H1 (cell line): ENCODE results near the gene MAPKAP1. TPM values are rescaled to one million over a fixed set of nuclear protein-coding genes. Genes with fewer than 3 reads are reported as not detected.

ENCODE experiments used
- CTCF ChIA-PET: fragments of 300-600 bp; sonication (Branson Sonifier 250); formaldehyde crosslinking; loops from one replicate; lab custom pipeline; 2021; ENCODE audit not compliant: partially characterized antibody; lab: Charles Lee
- POLR2A ChIA-PET: fragments of 300-600 bp; sonication (Branson Sonifier 250); formaldehyde crosslinking; loops from one replicate; lab custom pipeline; 2021; ENCODE audit warnings: inconsistent platforms; ENCODE audit not compliant: partially characterized antibody; lab: Charles Lee
- DNase-seq, 2 experiments: peaks; one replicate each; pipeline versions ENCODE4 v3.0.0 to v3.0.0-alpha.2; 2010 to 2022; ENCODE audit warnings: low spot score in 2 of 2, low read depth in 1 of 2, mixed read lengths in 1 of 2
- FAIRE-seq: peaks from 2 replicates; lab custom pipeline; 2011; peaks lifted over from hg19 to GRCh38; lab: Jason Lieb, UNC
- H2AFZ ChIP-seq: 2 replicates; pipeline ENCODE4 v1.8.1; 2012; ENCODE audit warnings: low read length, inconsistent platforms
- H2AK5ac ChIP-seq: 2 replicates; pipeline ENCODE4 v1.6.1; 2013; ENCODE audit warnings: low read depth, low read length
- H2BK120ac ChIP-seq: replicated peaks from 2 replicates; pipeline ENCODE3; 2013; ENCODE audit warnings: low read depth, low read length, inconsistent platforms
- H2BK12ac ChIP-seq: 2 replicates; pipeline ENCODE4 v1.6.1; 2013; ENCODE audit warnings: low read depth, low read length
- H2BK15ac ChIP-seq: 2 replicates; pipeline ENCODE4 v1.6.1; 2013; ENCODE audit warnings: low read length
- H2BK20ac ChIP-seq: 2 replicates; pipeline ENCODE4 v1.6.1; 2013; ENCODE audit warnings: low read length
- H2BK5ac ChIP-seq: 2 replicates; pipeline ENCODE4 v1.6.1; 2013; ENCODE audit warnings: low read depth, low read length
- H3K14ac ChIP-seq: 2 replicates; pipeline ENCODE4 v1.6.1; 2013; ENCODE audit warnings: inconsistent platforms; ENCODE audit not compliant: insufficient read length
- H3K18ac ChIP-seq: 2 replicates; pipeline ENCODE4 v1.6.1; 2013; ENCODE audit warnings: low read length; ENCODE audit errors: extremely low read depth
- H3K23ac ChIP-seq: 2 replicates; pipeline ENCODE4 v1.6.1; 2013; ENCODE audit warnings: inconsistent platforms; ENCODE audit not compliant: insufficient read length
- H3K23me2 ChIP-seq: 2 replicates; pipeline ENCODE4 v1.6.1; 2013; ENCODE audit warnings: low read depth, low read length
- H3K27ac ChIP-seq: 2 replicates; pipeline ENCODE4 v1.6.1; 2011; ENCODE audit warnings: low read depth, low read length, inconsistent platforms
- H3K27me3 ChIP-seq, 4 experiments: replicated peaks in 1 of 4; 1 replicate in 1 of 4; 2 replicates in 3 of 4; pipeline versions ENCODE4 v1.6.1 to v1.8.1; 2011 to 2013; ENCODE audit warnings: low read length in 3 of 4, mild to moderate bottlenecking in 3 of 4, inconsistent platforms in 2 of 4, mixed read lengths in 2 of 4, moderate library complexity in 1 of 4; ENCODE audit not compliant: control insufficient read depth in 3 of 4, insufficient read depth in 3 of 4; ENCODE audit errors: extremely low read depth in 1 of 4
- H3K36me3 ChIP-seq, 4 experiments: 2 replicates each; pipeline versions ENCODE4 v1.6.1 to v1.8.1; 2011 to 2013; ENCODE audit warnings: mild to moderate bottlenecking in 4 of 4, low read length in 3 of 4, moderate library complexity in 2 of 4, control low read depth in 1 of 4, inconsistent platforms in 1 of 4; ENCODE audit not compliant: insufficient read depth in 4 of 4, control insufficient read depth in 2 of 4
- H3K4ac ChIP-seq: replicated peaks from 2 replicates; pipeline ENCODE3; 2013; ENCODE audit warnings: low read length, low read depth, mixed read lengths, inconsistent platforms; ENCODE audit not compliant: insufficient read length
- H3K4me1 ChIP-seq, 4 experiments: replicated peaks in 1 of 4; 1 replicate in 1 of 4; 2 replicates in 3 of 4; pipeline versions ENCODE4 v1.6.1 to v1.8.1; 2011 to 2013; ENCODE audit warnings: low read length in 3 of 4, inconsistent platforms in 2 of 4, mixed read lengths in 1 of 4; ENCODE audit not compliant: insufficient read depth in 4 of 4, control insufficient read depth in 3 of 4
- H3K4me2 ChIP-seq, 2 experiments: 2 replicates each; pipeline versions ENCODE4 v1.6.1 to v1.8.1; 2011 to 2013; ENCODE audit warnings: low read depth in 2 of 2, low read length in 2 of 2, control low read depth in 1 of 2, inconsistent platforms in 1 of 2, mild to moderate bottlenecking in 1 of 2; ENCODE audit not compliant: insufficient read depth in 1 of 2
- H3K4me3 ChIP-seq, 4 experiments: fragments of 200-600, 300-600 bp in 1 of 4; sonication (generic), shearing (Covaris generic), sonication (Bioruptor Twin) in 1 of 4; 2 replicates each; pipeline versions ENCODE4 v1.5.1 to v1.8.1; 2011 to 2016; ENCODE audit warnings: low read length in 4 of 4, low read depth in 3 of 4, control low read depth in 2 of 4, inconsistent platforms in 2 of 4, mild to moderate bottlenecking in 2 of 4, mixed read lengths in 1 of 4, moderate library complexity in 1 of 4; ENCODE audit not compliant: insufficient read depth in 2 of 4; ENCODE audit errors: extremely low read depth in 1 of 4
- H3K56ac ChIP-seq: replicated peaks from 2 replicates; pipeline ENCODE3; 2013; ENCODE audit warnings: low read depth, mild to moderate bottlenecking, mixed read lengths, low read length, inconsistent platforms; ENCODE audit not compliant: insufficient read length
- H3K79me1 ChIP-seq: 2 replicates; pipeline ENCODE4 v1.6.1; 2013; ENCODE audit warnings: low read depth, low read length, control low read depth
- H3K79me2 ChIP-seq, 2 experiments: 2 replicates each; pipeline versions ENCODE4 v1.6.1 to v1.8.1; 2012 to 2013; ENCODE audit warnings: low read length in 2 of 2, mild to moderate bottlenecking in 2 of 2, inconsistent platforms in 1 of 2; ENCODE audit not compliant: insufficient read depth in 2 of 2, control insufficient read depth in 1 of 2
- H3K9ac ChIP-seq, 4 experiments: replicated peaks in 1 of 4; 1 replicate in 1 of 4; 2 replicates in 3 of 4; pipeline versions ENCODE4 v1.6.1 to v1.8.1; 2011 to 2013; ENCODE audit warnings: low read depth in 3 of 4, low read length in 3 of 4, control low read depth in 2 of 4, mild to moderate bottlenecking in 2 of 4, moderate library complexity in 2 of 4, inconsistent platforms in 1 of 4; ENCODE audit errors: extremely low read depth in 1 of 4
- H3K9me3 ChIP-seq, 2 experiments: 2 replicates each; pipeline versions ENCODE4 v1.6.1 to v1.8.1; 2012 to 2013; ENCODE audit warnings: mild to moderate bottlenecking in 2 of 2, moderate library complexity in 2 of 2, control low read depth in 1 of 2, inconsistent platforms in 1 of 2, low read depth in 1 of 2, low read length in 1 of 2, mixed read lengths in 1 of 2; ENCODE audit not compliant: insufficient read depth in 2 of 2
- H4K20me1 ChIP-seq, 2 experiments: replicated peaks in 1 of 2; 2 replicates each; pipeline versions ENCODE3 to v1.8.1; 2011 to 2013; ENCODE audit warnings: inconsistent platforms in 2 of 2, low read length in 2 of 2, mild to moderate bottlenecking in 1 of 2; ENCODE audit not compliant: insufficient read depth in 2 of 2, control insufficient read depth in 1 of 2
- H4K5ac ChIP-seq: 2 replicates; pipeline ENCODE4 v1.6.1; 2013; ENCODE audit warnings: low read length, low read depth, mixed read lengths, inconsistent platforms; ENCODE audit not compliant: insufficient read length
- H4K8ac ChIP-seq: 2 replicates; pipeline ENCODE4 v1.8.0; 2013; ENCODE audit warnings: mild to moderate bottlenecking, moderate library complexity, low read length, inconsistent platforms; ENCODE audit not compliant: insufficient read depth; ENCODE audit errors: extremely low read depth
- H4K91ac ChIP-seq: replicated peaks from 2 replicates; pipeline ENCODE3; 2013; ENCODE audit warnings: low read length, mixed read lengths, inconsistent platforms; ENCODE audit not compliant: insufficient read length
- CREB1 ChIP-seq: IDR thresholded peaks from 2 replicates; pipeline ENCODE4 v1.6.1; 2012; ENCODE audit warnings: inconsistent platforms
- EP300 ChIP-seq, 2 experiments: IDR thresholded peaks; 1 replicate in 1 of 2; 2 replicates in 1 of 2; pipeline ENCODE4 v1.6.1; 2011 to 2012; ENCODE audit warnings: low read depth in 2 of 2, low read length in 2 of 2, mild to moderate bottlenecking in 2 of 2, borderline replicate concordance in 1 of 2, inconsistent platforms in 1 of 2, moderate library complexity in 1 of 2
- GABPA ChIP-seq: IDR thresholded peaks from 2 replicates; pipeline ENCODE4 v1.6.1; 2011; ENCODE audit warnings: mild to moderate bottlenecking, low read length, moderate library complexity, borderline replicate concordance; ENCODE audit not compliant: insufficient read depth
- POLR2AphosphoS5 ChIP-seq: IDR thresholded peaks from 2 replicates; pipeline ENCODE4 v1.6.1; 2011; ENCODE audit warnings: low read depth, low read length
- RBBP5 ChIP-seq: IDR thresholded peaks from 2 replicates; pipeline ENCODE4 v1.7.1; 2012; ENCODE audit warnings: low read depth, mild to moderate bottlenecking, inconsistent platforms, low read length, moderate library complexity, borderline replicate concordance
- RFX5 ChIP-seq: IDR thresholded peaks from 2 replicates; pipeline ENCODE4 v1.6.1; 2011; ENCODE audit warnings: low read depth, low read length, improper control_type of control experiment, borderline replicate concordance
- RXRA ChIP-seq: IDR thresholded peaks from 2 replicates; pipeline ENCODE4 v1.6.1; 2011; ENCODE audit warnings: low read depth, mild to moderate bottlenecking, low read length, moderate library complexity; ENCODE audit not compliant: insufficient read depth
- SIN3A ChIP-seq, 2 experiments: IDR thresholded peaks in 1 of 2; conservative IDR thresholded peaks in 1 of 2; 2 replicates each; pipeline ENCODE4 v1.6.1; 2011 to 2012; ENCODE audit warnings: low read length in 2 of 2, improper control_type of control experiment in 1 of 2, low read depth in 1 of 2, mild to moderate bottlenecking in 1 of 2
- USF2 ChIP-seq: IDR thresholded peaks from 2 replicates; pipeline ENCODE4 v1.6.1; 2011; ENCODE audit warnings: low read length, improper control_type of control experiment
- ZNF274 ChIP-seq: IDR thresholded peaks from 2 replicates; pipeline ENCODE4 v1.7.0; 2012; ENCODE audit warnings: low read length, borderline replicate concordance; ENCODE audit errors: extremely low read depth
- WGBS, 2 experiments: shearing (Covaris generic) in 1 of 2; methylation state at CpG; one replicate each; pipeline versions ENCODE4 v1.1.6 to v1.1.7; 2013 to 2015; ENCODE audit warnings: low lambda C conversion rate in 2 of 2, mixed read lengths in 2 of 2, inconsistent platforms in 1 of 2, low coverage in 1 of 2, missing lambda C conversion rate in 1 of 2; ENCODE audit not compliant: insufficient replicate concordance in 2 of 2, insufficient coverage in 1 of 2, insufficient read length in 1 of 2; ENCODE audit errors: extremely low coverage in 1 of 2, missing lambda C conversion rate in 1 of 2; 5-methylcytosine and 5-hydroxymethylcytosine counted together
- polyA plus RNA-seq, 7 experiments: library from polyadenylated mRNA; depleted of rRNA in 3 of 7; stranded (reverse) in 5 of 7; unstranded in 2 of 7; fragments of >200 nt in 5 of 7; fragments of 200-250 nt in 2 of 7; gene quantifications; 1 replicate in 5 of 7; 2 replicates in 1 of 7; 4 replicates in 1 of 7; pipeline versions ENCODE4 v1.2.1 to v1.2.3, GENCODE V29; 2011 to 2013; ENCODE audit warnings: missing spikeins in 2 of 7, mixed read lengths in 2 of 7
- total RNA-seq: library from RNA; stranded (reverse); fragmentation: NEBNext Ultra II Directional; extraction: Animal tissue kit (Norgen Biotek cat#: 25700); gene quantifications from 2 replicates; pipeline ENCODE4 v1.2.1, GENCODE V29; 2021

The MAPKAP1 gene
- total and polyA plus RNA-seq, 2 of the 8 experiments (the other 6 are each of a cell fraction or from before 2014, with no cell fraction given): 79.2 to 140 TPM

- H4K8ac ChIP-seq: no peak overlapping the region
- H3K56ac ChIP-seq: no peak overlapping the region
- H4K5ac ChIP-seq: no peak overlapping the region
- H3K4me3 ChIP-seq: no peak overlapping the region
- H3K18ac ChIP-seq: no peak overlapping the region
- H3K14ac ChIP-seq: no peak overlapping the region
- FAIRE-seq (no peak), DNase-seq (no peak)
- no peaks in the 10 kb centered on the region for H3K79me1 ChIP-seq
- no peak overlapping the region for H2BK5ac ChIP-seq
- ChIA-PET POLR2A (no interaction called here), CTCF (interaction anchor here (0.9 to 1.5 kb wide), 3 partner anchors 30 to 193 kb away, joined by 3 to 4 read pairs (median 4); no protein-coding TSS in a partner anchor)
- TF ChIP-seq RBBP5 (no peak), RXRA (no peak), GABPA (no peak), ZNF274 (no peak), RFX5 (no peak), CREB1 (no peak), EP300 (IDR thresholded peaks at IDR 0.05; ENCODE audit: borderline replicate concordance in 1 of 2, low read depth in 2 of 2, low read length in 2 of 2) (no peak), POLR2AphosphoS5 (no peak), USF2 (no peak), SIN3A (conservative IDR thresholded peaks at IDR 0.05 in 1 of 2, IDR thresholded peaks at IDR 0.05 in 1 of 2; ENCODE audit: low read depth in 1 of 2, low read length in 2 of 2) (no peak)
- no peaks in the 10 kb centered on the region for H3K23me2 ChIP-seq
- no peak overlapping the region for H3K27ac ChIP-seq
- 89% methylated on average over 15 of the region's 15 CpGs; no CpG with 5 or more reads in 1 of the 2 experiments for WGBS, 2 experiments
- H3K4ac ChIP-seq: no peak overlapping the region
- no peaks in the 10 kb centered on the region for H3K9me3 ChIP-seq
- no peak overlapping the region for H2BK20ac ChIP-seq
- H4K20me1 ChIP-seq: no peaks in the 10 kb centered on the region
- H3K9ac ChIP-seq: no peak overlapping the region
- H2AK5ac ChIP-seq: no peak overlapping the region
- no peak overlapping the region for H2BK120ac ChIP-seq
- no peak overlapping the region for H2AFZ ChIP-seq
- H3K36me3 ChIP-seq: no peaks in the 10 kb centered on the region
- H3K4me1 ChIP-seq: no peaks in the 10 kb centered on the region; a peak in 1 of 7 replicates
- no peaks in the 10 kb centered on the region for H3K79me2 ChIP-seq
- no peak overlapping the region for H3K4me2 ChIP-seq
- H3K23ac ChIP-seq: no peak overlapping the region
- H4K91ac ChIP-seq: no peak overlapping the region
- no peak overlapping the region for H2BK12ac ChIP-seq
- H3K27me3 ChIP-seq: no peaks in the 10 kb centered on the region
- no peak overlapping the region for H2BK15ac ChIP-seq
These were observed 269.2 kb downstream of the MAPKAP1 start for GRCh38 chr9:125437771-125438221.
